T-helper 1 cell treated with Interleukin-12 subunit alpha and Interleukin-12 subunit beta and Interleukin-4 antibody, amounts not matched to agents 30 μg/mL and 1 μg/mL, for 36 hours (primary cell): ENCODE data around the gene PAQR9.

Experiments
- H3K27ac Mint-ChIP-seq: one replicate; pipeline ENCODE4 v1.8.0; 2021; ENCODE audit warnings: mild to moderate bottlenecking, mixed read lengths
- H3K27me3 Mint-ChIP-seq: one replicate; pipeline ENCODE4 v1.8.0; 2021; ENCODE audit warnings: low read depth, mixed read lengths
- H3K36me3 Mint-ChIP-seq: one replicate; pipeline ENCODE4 v1.8.0; 2021; ENCODE audit warnings: low read depth, mixed read lengths
- H3K4me1 Mint-ChIP-seq: one replicate; pipeline ENCODE4 v1.8.0; 2021; ENCODE audit warnings: low read depth, mixed read lengths
- H3K4me3 Mint-ChIP-seq: one replicate; pipeline ENCODE4 v1.8.0; 2021; ENCODE audit warnings: mild to moderate bottlenecking, moderate library complexity, mixed read lengths
- H3K9me3 Mint-ChIP-seq: one replicate; pipeline ENCODE4 v1.8.0; 2021; ENCODE audit warnings: mixed read lengths

Gene PAQR9, protein sequence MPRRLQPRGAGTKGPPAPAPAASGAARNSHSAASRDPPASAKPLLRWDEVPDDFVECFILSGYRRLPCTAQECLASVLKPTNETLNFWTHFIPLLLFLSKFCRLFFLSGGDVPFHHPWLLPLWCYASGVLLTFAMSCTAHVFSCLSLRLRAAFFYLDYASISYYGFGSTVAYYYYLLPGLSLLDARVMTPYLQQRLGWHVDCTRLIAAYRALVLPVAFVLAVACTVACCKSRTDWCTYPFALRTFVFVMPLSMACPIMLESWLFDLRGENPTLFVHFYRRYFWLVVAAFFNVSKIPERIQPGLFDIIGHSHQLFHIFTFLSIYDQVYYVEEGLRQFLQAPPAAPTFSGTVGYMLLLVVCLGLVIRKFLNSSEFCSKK

DNA sequence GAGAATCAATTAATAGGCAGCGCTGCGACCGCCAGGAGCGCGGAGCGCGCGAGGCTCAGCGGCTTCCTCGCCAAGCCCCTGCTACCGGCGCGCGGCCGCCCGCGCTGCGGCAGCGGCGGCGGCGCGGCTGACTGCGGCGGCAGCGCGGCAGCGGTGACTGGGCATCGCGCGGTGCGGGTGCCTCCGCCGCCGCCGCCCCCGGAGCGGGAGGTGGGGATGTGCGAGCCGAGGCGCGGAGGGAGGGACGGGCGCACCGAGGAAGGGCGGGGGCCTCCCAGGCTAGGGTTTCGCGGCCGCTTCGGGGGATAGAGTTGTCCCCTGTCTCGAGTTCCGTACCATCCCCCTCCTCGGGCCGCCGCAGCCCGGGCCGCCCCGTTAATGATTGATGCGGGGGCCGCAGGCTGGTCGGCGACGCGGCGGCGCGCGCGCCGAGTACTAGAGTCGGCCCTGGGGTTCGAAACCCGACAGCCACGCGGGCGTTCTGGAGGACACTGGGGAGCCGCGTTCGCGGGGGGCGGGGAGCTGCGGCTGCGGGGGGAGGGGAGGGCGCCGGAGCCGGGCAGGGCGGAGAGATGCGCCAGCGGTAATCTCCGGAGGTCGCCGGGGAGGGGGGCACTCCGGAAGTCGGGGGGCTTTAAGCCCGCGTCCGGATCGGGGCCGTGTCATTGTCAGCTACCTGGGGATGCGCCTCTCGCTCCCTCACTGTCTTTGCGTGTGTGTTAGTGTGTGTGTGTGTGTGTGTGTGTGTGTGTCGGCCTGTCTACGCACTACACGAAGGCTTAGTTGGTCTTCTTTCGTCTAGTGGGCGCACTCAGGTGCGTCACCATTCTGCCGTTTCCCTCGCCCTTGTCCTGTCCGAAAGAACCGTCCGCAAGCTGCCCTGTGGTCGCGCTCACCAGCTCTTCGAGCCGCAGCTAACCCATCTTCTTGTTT lies at the start of gene PAQR9:
Gene PAQR9 (minus strand): TSS at position 159 of the 933 bp plus-strand sequence. CDS start 338 bp downstream, outside the sequence.
- Mint-ChIP-seq H3K9me3 (no peaks in the 10 kb centered on the region), H3K27me3 (peaks cover 75% of the 10 kb centered on the region), H3K4me1 (peaks cover 13% of the 10 kb centered on the region), H3K27ac (no peak within 1 kb of the TSS), H3K4me3 (peak within 1 kb of the TSS; percentile 79), H3K36me3 (no peaks in the 10 kb centered on the region)

DNA sequence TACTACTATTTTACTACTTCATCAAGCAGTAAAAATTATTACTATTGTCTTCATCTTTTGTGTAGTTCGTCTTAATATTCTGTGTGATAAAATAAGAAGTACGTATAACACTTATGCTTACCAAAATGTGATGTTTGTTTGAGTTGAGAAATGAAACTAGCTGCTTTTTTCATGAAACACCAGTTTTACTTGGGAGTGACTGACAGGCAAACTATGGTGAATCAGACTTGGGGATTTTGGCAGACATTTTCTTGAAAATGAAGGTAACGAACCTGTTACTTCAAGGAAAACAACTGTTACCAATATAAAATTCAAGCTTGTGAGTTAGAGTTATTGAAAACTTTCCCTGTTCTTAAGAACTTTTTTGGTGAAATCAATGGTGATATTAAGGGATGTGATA lies 48.2 kb upstream of the PAQR9 start:
- peaks cover 46% of the 10 kb centered on the region for H3K4me1 Mint-ChIP-seq
- peaks cover 11% of the 10 kb centered on the region for H3K36me3 Mint-ChIP-seq
- H3K9me3 Mint-ChIP-seq: no peaks in the 10 kb centered on the region
- H3K27ac Mint-ChIP-seq: peak overlapping the region; percentile 84
- peak overlapping the region; percentile 70 for H3K4me3 Mint-ChIP-seq
- no peaks in the 10 kb centered on the region for H3K27me3 Mint-ChIP-seq

DNA sequence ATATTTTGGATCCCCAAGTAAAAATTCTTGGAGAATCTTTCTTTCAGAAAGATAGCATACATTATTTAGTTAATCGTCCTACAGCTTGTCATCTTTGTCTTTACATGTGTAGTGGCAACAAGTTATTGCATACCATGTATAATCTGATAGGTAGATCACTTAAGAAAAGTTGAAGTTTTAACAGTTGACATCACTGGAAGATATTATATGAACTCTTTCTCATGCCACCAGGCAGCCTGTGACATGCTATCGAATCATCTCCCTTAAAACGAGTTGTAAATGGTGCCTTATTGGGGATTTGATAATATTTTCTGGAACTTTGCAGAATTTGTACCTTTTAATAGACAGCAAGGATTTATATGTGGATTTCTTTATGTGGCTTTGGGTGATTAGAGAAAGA lies 46.5 kb upstream of the PAQR9 start:
- Mint-ChIP-seq H3K27me3 (no peaks in the 10 kb centered on the region), H3K4me3 (no peak overlapping the region), H3K36me3 (peaks cover 11% of the 10 kb centered on the region), H3K27ac (peak overlapping the region; percentile 1), H3K9me3 (no peaks in the 10 kb centered on the region), H3K4me1 (peaks cover 55% of the 10 kb centered on the region)

DNA sequence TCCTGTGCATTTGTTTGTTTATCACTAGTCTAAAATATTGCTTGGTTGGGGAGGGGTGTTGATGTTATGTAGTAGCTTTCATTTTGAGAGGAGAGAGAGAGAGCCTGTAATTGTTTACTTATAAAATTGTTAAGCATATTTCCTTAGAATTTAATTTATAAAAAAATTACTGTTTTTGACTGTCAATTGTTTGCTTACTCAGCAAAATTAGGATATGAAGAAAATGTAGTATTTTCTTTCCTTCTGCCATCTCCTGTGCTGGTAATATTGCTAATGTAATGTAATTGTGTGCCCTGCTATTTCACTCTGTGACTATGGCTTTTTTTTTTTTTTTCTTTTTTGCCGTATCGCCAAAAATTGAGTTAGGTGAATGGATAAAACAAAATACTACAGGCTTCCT lies 41.3 kb upstream of the PAQR9 start:
- H3K4me1 Mint-ChIP-seq: peaks cover 47% of the 10 kb centered on the region
- no peaks in the 10 kb centered on the region for H3K9me3 Mint-ChIP-seq
- no peak overlapping the region for H3K27ac Mint-ChIP-seq
- no peaks in the 10 kb centered on the region for H3K27me3 Mint-ChIP-seq
- H3K4me3 Mint-ChIP-seq: no peak overlapping the region
- peaks cover 4% of the 10 kb centered on the region for H3K36me3 Mint-ChIP-seq

DNA sequence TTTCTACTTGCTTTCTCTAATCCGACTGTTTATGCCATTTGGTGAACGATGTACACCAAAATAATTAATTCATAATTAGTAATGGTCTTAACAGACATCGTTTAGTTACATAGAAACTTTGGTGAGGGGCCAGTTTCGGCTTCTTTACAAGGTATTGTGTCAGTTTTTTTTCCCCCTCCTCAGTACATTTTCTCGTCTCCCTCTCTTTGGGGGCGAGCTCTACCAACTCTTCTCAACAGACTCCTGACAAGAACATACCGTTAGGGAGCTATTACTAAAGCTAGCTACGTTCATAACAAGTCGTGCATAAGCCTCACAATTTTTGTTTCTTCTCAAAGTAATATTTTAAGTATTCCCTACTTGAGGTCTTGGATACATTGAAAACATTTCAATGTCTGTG lies 39.3 kb upstream of the PAQR9 start:
- H3K27me3 Mint-ChIP-seq: peaks cover 6% of the 10 kb centered on the region
- H3K36me3 Mint-ChIP-seq: peaks cover 4% of the 10 kb centered on the region
- peak overlapping the region; percentile 98 for H3K27ac Mint-ChIP-seq
- no peaks in the 10 kb centered on the region for H3K9me3 Mint-ChIP-seq
- peak overlapping the region; percentile 95 for H3K4me3 Mint-ChIP-seq
- peaks cover 37% of the 10 kb centered on the region for H3K4me1 Mint-ChIP-seq

DNA sequence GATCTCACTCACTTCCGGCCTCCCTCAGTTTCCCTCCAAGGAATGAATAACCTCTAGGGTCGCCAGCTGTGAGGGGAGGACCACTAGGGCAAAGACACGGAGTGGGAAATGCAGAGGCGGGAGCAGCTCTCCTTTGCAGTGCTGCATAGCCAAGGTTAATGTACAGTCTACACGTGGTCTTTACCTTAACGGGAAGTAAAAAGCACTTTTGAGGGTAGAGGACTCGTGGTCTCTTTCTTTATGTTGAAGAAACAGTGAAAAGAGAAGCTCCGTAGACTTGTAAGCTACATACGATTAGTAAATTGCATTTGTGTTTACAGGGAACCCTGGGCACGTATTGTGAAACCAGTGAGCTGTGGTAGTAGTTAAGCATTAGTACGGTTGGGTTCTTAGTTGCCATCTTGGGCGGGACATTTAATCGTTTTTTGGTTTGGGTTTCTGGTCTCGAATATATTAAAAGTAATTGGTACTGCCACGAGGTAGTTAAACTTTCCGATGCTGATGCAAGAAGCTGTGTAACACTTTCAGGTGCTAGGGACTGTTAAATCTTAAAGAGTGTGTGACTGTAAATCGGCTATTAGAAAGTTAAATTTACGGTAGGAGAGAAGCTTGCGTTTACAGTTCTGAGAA lies 38.7 kb upstream of the PAQR9 start:
- H3K27ac Mint-ChIP-seq: peak overlapping the region; percentile 98
- peak overlapping the region; percentile 95 for H3K4me3 Mint-ChIP-seq
- peaks cover 7% of the 10 kb centered on the region for H3K27me3 Mint-ChIP-seq
- H3K36me3 Mint-ChIP-seq: peaks cover 2% of the 10 kb centered on the region
- H3K9me3 Mint-ChIP-seq: no peaks in the 10 kb centered on the region
- H3K4me1 Mint-ChIP-seq: peaks cover 34% of the 10 kb centered on the region

DNA sequence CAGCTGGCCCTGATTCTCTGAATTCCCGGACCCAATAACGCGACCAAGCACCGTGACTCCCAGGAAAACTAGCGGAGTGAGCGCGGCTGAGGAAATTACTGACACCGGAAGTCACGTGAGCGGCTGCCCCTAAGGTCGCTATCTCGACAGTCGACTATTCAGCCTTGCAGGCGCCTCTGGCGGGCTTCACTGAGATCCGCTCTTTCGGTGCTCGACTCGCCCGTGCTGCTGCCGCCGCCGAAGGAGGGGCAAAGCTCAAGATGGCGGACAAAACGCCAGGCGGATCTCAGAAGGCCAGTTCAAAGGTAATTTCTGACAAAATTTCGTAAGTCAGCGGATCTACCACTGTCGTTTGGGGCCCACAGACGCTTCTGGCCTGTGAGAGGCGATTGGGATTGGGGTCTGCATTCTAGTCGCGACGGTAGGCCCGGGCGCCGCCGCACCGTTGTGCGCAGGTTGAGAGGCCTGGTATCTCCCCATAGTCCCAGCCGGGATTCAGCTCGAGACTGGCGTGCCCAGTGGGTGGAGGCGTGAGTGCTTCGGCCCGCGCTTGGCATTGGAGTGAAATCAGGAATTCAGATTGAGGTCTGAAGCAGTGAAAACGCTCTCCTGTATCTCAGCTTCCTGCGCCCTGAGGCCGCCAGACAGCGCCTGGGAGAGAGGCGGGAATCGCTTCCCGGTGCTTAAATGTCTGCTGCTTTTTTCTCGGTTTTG lies 38.1 kb upstream of the PAQR9 start, which contains the start of gene U2SURP:
Gene U2SURP (plus strand): TSS at position 202 of the 714 bp plus-strand sequence. CDS start 59 bp downstream, at position 261.
- H3K9me3 Mint-ChIP-seq: no peaks in the 10 kb centered on the region
- H3K27ac Mint-ChIP-seq: peak within 1 kb of the TSS; percentile 98
- peaks cover 2% of the 10 kb centered on the region for H3K36me3 Mint-ChIP-seq
- H3K27me3 Mint-ChIP-seq: peaks cover 7% of the 10 kb centered on the region
- H3K4me1 Mint-ChIP-seq: peaks cover 28% of the 10 kb centered on the region
- H3K4me3 Mint-ChIP-seq: peak within 1 kb of the TSS; percentile 95

DNA sequence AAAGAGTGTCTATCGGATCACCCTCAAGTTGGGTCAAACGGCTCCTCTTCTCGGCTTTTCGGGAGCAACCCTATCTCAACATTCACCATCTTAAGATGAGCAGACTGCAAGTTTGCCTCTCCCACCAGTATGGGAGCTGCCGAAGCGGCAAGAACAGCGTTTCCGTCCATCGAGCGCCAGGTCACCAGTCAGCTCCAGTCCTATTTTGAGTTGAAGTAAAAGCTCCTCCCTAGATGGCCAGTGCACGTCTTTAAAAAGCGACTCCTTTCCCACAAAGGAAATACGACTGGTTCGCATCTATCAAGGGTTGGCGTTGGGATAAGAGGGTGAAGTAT lies 37.5 kb upstream of the PAQR9 start:
- Mint-ChIP-seq H3K36me3 (peaks cover 2% of the 10 kb centered on the region), H3K27ac (peak overlapping the region; percentile 98), H3K27me3 (peaks cover 7% of the 10 kb centered on the region), H3K4me1 (peaks cover 23% of the 10 kb centered on the region), H3K9me3 (no peaks in the 10 kb centered on the region), H3K4me3 (peak overlapping the region; percentile 95)

DNA sequence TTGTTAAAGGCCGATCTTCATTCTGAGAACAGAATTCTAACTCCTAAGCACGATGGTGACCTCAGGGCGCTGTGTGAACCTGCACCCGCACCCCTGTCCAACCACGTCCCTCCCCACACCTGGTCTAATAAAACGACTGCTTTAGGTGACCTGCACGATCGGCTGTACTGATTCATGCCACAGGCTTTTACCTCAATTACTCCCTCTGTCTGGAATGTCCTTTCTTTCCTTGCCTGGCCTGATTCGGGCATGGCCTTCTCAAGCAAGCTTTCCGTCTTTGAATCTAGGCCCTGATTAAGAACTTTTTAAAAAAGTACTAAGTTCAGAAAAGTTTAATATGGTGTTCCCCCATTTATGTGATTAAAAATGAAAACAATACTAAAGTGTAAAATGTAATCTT lies 37.1 kb upstream of the PAQR9 start:
- Mint-ChIP-seq H3K4me3 (peak overlapping the region; percentile 95), H3K4me1 (peaks cover 22% of the 10 kb centered on the region), H3K27ac (peak overlapping the region; percentile 98), H3K36me3 (peaks cover 2% of the 10 kb centered on the region), H3K27me3 (peaks cover 7% of the 10 kb centered on the region), H3K9me3 (no peaks in the 10 kb centered on the region)

DNA sequence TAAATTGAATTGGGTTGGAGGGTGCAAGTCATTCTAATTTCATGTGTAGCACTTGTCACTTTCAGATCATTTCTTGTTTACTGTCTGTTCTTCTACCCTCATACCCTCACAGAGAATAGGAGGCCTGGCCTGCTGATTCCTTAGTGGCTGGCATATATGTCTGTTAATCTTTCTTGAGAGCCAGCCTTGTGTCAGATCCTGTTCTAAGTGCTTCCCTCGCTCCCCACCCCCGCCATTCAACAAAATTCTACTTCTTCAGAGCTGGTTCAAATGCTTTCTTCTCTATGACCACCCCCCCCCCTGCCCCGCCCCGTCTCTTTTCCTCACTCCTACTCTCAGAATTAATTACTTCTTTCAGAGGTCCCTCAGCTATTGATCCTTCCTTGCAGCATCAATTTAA lies 36.4 kb upstream of the PAQR9 start:
- Mint-ChIP-seq H3K27ac (peak overlapping the region; percentile 98), H3K36me3 (peaks cover 2% of the 10 kb centered on the region), H3K27me3 (peaks cover 7% of the 10 kb centered on the region), H3K4me3 (peak overlapping the region; percentile 95), H3K4me1 (peaks cover 19% of the 10 kb centered on the region), H3K9me3 (no peaks in the 10 kb centered on the region)

DNA sequence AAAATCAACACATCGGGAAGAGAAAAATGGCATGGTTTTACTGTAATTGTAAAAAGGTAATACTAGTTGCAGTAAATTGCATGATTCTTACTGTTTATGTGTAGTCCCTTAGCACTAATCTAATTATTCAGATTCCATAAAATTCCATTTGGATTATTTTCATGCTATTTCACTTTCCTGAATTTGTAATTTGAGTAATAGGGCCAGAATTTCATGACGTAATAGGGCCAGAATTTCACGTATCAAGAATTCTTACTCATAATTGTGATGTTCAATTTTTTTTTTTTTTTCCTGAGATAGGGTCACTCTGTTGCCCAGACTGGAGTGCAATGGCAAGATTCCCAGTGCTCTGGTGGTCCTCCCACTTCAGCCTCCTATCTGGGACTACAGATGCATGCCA lies 35.0 kb upstream of the PAQR9 start:
- peaks cover 19% of the 10 kb centered on the region for H3K4me1 Mint-ChIP-seq
- H3K27ac Mint-ChIP-seq: no peak overlapping the region
- no peaks in the 10 kb centered on the region for H3K9me3 Mint-ChIP-seq
- H3K27me3 Mint-ChIP-seq: peaks cover 10% of the 10 kb centered on the region
- H3K4me3 Mint-ChIP-seq: no peak overlapping the region
- no peaks in the 10 kb centered on the region for H3K36me3 Mint-ChIP-seq

DNA sequence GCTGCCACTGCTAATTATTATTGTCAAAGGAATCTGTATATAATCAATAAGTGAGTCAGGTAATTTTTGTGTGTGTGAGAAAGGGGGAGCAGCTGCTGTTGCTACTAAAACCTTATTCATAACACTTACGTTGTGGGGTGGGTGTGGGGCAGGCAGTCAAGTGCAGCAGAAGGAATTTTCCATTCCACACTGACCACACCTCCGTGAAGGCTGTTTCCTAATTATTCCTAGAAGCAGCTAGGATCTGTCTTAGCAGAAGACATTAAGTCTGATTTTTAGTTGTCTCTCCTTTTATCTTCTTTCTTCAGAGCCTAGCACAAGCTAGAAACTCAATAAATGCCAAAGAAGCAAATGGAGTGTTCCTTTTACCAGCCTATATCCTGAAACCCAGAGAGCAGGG lies 33.9 kb upstream of the PAQR9 start:
- Mint-ChIP-seq H3K36me3 (no peaks in the 10 kb centered on the region), H3K27me3 (peaks cover 10% of the 10 kb centered on the region)

DNA sequence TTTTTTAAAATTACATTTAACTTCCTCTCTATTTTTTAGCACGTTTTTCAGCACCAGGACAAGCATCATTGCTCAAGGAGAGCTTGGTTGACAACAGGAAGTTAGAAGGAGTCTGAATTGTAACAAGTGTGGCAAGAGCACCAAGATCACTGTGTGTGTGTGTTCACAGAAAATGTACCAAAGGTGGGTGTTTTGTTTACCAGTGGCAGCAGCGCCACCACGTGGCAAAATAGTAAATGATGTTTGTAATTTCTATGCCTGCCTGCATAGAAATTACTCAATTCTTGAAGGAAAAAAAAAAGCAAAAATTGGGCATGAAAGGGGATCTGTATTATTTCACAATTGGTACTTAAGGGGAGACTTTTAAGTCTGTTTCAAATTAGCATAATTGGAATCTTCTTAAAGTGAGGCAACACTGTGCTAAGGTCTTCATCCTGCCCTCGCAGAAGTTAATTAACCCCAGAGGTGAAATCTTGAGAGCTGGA lies 30.5 kb upstream of the PAQR9 start:
- Mint-ChIP-seq H3K27me3 (peaks cover 13% of the 10 kb centered on the region), H3K4me3 (no peak overlapping the region), H3K4me1 (peaks cover 5% of the 10 kb centered on the region), H3K27ac (no peak overlapping the region), H3K36me3 (no peaks in the 10 kb centered on the region), H3K9me3 (no peaks in the 10 kb centered on the region)

More for the DNA sequence above, 33.9 kb upstream of the PAQR9 start:
- Mint-ChIP-seq H3K9me3 (no peaks in the 10 kb centered on the region), H3K4me1 (peaks cover 14% of the 10 kb centered on the region), H3K4me3 (no peak overlapping the region), H3K27ac (no peak overlapping the region)

DNA sequence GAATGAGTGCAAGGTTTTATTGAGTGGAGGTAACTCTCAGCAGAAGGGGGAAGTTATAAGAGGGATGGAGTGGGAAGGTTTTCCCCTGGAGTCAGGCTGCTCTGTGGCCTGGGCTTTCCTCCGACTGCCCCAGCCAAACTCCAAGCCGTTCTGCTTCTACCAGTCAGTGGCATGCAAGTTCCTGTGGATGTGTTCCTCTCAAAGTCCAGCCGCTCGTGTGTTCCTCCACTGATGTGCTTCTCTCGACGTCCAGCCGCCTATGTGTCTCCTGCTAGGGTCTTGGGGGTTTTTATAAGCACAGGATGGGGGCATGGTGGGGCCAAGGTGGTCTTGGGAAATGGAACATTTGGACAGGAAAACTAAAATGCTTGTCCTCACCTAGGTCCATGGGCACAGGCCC lies 28.8 kb upstream of the PAQR9 start:
- H3K27me3 Mint-ChIP-seq: peaks cover 7% of the 10 kb centered on the region
- no peak overlapping the region for H3K27ac Mint-ChIP-seq
- no peaks in the 10 kb centered on the region for H3K36me3 Mint-ChIP-seq
- no peak overlapping the region for H3K4me3 Mint-ChIP-seq
- H3K4me1 Mint-ChIP-seq: peaks cover 9% of the 10 kb centered on the region
- H3K9me3 Mint-ChIP-seq: no peaks in the 10 kb centered on the region
